ENCODE data around the gene VIL1.

- no peak for TF ChIP-seq CTCF (IDR thresholded peaks at IDR 0.05; ENCODE audit: control extremely low read depth in 1 of 3, insufficient read depth in 1 of 3, low read depth in 1 of 3, low read length in 3 of 3)
- no peak for TF ChIP-seq YY1 (IDR thresholded peaks at IDR 0.05; ENCODE audit: low read depth, low read length)
- no peak for TF ChIP-seq NRF1 (IDR thresholded peaks at IDR 0.05; ENCODE audit: low read depth, low read length)
- no peak for TF ChIP-seq CHD2 (IDR thresholded peaks at IDR 0.05; ENCODE audit: low read length)
- TF ChIP-seq TEAD4 (IDR thresholded peaks at IDR 0.05; ENCODE audit: low read depth, low read length) = no peak
- TF ChIP-seq CREB1 (IDR thresholded peaks at IDR 0.05) = no peak
- no peak for TF ChIP-seq ZNF274 (IDR thresholded peaks at IDR 0.05; ENCODE audit: borderline replicate concordance, extremely low read depth, low read length)
- TF ChIP-seq EP300 (IDR thresholded peaks at IDR 0.05; ENCODE audit: borderline replicate concordance in 1 of 2, low read depth in 2 of 2, low read length in 2 of 2) = no peak
- TF ChIP-seq KDM5A (IDR thresholded peaks at IDR 0.05; ENCODE audit: low read length) = no peak
- no peak for TF ChIP-seq EGR1 (IDR thresholded peaks at IDR 0.05; ENCODE audit: borderline replicate concordance, low read depth, low read length)
- TF ChIP-seq, protein P1, sequence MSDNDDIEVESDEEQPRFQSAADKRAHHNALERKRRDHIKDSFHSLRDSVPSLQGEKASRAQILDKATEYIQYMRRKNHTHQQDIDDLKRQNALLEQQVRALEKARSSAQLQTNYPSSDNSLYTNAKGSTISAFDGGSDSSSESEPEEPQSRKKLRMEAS (IDR thresholded peaks at IDR 0.05) = no peak
Measured at GRCh38 chr2:218477247-218477646, 58.3 kb downstream of the VIL1 start.
